ENCODE measurements around the gene NOTUM.
"Not testable (repeated sequence)": the region's sequence is repeated elsewhere in the genome, so short reads cannot be mapped to it uniquely, and the experiment has no call there.

Gene NOTUM

DNA sequence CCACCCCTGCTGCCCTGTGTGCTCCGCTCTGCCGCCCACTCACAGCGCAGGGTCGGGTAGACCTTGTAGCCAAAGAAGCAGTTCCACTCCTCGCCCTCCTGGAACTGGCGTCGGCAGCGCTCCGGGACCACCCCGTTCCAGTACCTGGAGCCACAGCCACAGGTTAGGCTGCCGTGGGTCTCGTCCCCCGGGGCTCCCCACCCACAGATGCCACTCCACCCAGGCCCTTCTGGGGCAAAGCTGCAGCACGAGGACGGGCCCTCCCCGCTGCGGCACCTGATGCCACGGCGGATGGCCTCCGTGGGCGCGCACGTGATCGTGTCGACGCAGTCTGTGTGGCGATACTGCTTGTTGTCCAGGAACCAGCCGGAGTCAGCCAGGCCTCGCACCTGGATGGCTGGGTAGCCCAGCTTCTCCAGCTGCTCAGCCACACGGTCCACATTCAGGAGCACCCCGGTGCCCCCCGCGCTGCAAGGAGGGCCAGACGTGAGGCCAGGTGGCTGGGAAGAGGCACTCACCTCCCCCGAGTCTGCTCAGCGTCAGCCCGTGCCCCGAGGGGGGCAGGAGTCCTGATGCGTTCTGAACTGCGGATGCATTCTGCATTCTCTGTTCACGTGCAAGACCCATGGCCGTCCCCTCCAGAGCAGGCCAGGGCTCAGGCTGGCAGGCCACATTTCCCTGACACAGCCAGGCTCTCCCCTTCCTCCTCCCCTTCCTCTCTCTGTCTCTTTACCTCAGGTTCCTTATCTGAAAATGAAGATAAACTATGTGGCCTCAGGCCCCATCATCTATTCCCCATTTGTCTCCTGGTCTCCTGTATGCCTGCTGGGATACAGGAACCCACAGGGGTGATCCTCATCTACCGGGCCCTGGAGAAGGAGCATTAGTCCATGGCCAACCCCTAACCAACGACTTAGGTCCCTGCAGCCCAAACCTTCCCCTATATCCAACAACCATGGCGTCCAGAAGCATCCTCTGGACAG is 4.1 kb downstream of the NOTUM start:
- DNase-seq: no peak

DNA sequence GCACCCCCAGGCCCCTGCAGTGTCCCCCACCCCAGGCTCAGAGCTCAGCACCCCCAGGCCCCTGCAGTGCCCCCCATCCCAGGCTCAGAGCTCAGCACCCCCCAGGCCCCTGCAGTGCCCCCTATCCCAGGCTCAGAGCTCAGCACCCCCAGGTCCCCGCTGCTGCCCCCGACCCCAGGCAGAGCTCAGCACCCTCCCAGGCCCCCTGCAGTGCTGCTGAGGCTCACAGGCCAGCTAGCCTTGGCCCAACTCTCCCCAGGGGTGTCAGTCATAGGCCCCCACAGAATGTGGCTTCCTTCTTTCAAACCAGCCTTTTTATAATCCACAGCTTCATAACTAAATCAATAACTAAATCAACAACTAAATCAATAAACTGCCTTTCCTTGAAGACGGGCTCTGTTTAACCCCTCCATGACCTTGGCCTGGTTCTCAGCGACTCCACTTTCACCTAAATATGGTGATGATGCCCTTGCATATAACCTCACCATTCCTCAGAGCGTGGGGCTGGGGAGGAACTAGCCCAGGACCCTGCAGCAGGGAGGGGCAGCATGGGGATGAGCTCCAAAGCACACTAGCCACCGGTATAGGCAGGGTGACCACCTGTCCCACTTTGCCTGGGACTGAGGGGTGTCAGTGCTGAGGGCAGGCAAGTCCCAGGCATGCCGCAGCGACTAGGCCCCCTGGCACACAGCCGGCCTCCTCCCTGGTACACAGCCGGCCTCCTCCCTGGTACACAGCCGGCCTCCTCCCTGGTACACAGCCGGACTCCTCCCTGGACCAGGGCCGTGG is 5.0 kb downstream of the NOTUM start:
- DNase-seq: no peak

DNA sequence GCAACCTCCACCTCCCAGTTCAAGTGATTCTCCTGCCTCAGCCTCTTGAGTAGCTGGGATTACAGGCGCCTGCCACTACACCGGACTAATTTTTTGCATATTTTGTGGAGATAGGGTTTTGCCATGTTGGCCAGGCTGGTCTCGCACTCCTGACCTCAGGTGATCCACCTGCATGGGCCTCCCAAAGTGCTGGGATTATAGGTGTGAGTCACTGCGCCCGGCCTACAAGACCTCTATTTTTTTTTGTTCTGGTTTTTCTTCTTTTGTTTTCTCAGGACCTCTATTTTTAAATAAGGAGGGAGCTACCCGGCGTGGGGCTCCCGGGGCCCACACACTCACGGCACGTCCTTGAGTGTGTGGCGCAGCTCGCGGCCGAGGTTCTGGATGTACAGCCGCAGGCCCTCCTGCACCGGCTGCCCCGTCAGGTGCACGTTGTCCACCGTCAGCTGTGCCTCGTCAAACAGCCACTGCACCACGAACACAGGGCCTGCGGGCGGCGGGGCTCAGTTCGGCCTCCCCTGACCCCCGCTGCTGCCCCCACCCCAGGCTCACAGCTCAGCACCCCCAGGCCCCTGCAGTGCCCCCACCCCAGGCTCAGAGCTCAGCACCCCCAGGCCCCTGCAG is 5.8 kb downstream of the NOTUM start:
- no peak for DNase-seq

DNA sequence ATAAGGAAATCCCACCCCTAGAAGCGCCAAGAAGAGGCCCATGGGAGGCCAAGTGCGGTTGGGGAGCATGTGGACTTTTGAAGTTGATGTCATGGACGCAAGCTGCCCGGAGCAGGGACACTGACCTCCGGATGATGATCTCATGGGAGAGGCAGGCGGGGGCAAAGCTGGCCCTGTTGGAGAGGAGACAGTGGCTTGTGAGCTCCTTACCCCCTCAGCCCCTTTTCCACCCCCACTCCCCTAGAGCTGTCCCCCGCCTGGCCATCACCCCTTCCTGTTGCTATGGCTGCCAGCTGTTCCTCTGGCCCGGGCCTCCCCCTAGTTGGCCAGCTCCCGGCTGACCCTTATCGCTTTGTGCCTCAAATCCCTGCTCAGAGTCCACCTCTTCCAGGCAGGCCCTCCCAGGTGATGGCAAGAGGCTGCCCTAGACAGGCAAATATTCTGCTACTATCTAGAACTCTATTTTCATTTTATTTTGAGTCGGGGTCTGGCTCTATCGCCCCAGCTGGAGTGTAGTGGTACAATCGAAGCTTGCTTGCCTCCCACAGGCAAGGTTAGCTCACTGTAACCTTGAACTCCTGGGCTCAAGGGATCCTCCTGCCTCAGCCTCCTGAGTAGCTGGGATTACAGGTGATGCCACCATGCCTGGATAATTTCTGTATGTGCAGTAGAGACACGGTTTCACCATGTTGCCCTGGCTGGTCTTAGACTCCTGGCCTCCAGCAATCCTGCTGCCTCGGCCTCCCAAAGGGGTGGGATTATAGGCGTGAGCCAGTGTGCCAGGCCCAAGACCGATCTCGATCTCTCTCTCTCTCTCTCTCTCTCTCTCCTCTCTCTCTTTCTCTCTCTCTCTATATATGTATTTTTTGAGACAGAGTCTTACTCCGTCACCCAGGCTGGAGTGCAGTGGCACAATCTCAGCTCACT is 6.6 kb downstream of the NOTUM start:
- no peak for DNase-seq

DNA sequence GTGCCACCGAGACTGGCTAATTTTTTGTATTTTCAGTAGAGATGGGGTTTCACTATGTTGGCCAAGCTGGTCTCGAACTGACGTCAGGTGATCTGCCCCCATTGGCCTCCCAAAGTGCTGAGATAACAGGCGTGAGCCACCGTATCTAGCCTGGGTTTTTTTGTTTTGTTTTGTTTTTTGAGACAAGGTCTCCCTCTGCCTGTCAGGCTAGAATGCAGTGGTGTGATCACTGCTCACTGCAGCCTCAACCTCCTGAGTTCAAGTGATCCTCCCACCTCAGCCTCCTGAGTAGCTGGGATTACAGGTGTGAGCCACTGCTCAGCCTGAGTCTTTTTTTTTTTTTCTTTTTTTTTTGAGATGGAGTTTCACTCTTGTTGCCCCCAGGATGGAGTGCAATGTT is 7.5 kb downstream of the NOTUM start:
- not testable (repeated sequence) for DNase-seq

DNA sequence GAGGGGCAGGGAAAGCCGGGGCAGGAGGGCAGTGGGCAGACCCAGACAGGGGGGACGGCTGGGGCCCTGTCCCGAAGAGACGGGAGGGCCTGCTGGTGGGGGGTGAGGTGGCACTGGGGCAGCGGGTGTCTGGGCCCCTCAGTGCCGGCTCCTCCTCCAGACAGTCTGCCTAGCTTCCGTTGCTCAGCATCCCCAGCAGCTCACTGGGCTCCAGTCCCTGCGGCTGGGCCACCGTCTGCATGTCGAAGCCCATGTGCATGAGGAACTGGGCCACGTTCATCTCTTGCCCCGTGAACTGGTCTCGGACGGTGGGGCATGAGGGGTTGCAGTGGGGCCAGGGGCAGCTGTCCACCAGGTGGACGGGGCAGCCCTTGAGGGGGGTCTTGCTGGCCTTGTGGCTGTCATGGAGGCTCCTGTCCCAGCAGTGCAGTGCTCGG is 8.2 kb downstream of the NOTUM start:
- no peak for DNase-seq

DNA sequence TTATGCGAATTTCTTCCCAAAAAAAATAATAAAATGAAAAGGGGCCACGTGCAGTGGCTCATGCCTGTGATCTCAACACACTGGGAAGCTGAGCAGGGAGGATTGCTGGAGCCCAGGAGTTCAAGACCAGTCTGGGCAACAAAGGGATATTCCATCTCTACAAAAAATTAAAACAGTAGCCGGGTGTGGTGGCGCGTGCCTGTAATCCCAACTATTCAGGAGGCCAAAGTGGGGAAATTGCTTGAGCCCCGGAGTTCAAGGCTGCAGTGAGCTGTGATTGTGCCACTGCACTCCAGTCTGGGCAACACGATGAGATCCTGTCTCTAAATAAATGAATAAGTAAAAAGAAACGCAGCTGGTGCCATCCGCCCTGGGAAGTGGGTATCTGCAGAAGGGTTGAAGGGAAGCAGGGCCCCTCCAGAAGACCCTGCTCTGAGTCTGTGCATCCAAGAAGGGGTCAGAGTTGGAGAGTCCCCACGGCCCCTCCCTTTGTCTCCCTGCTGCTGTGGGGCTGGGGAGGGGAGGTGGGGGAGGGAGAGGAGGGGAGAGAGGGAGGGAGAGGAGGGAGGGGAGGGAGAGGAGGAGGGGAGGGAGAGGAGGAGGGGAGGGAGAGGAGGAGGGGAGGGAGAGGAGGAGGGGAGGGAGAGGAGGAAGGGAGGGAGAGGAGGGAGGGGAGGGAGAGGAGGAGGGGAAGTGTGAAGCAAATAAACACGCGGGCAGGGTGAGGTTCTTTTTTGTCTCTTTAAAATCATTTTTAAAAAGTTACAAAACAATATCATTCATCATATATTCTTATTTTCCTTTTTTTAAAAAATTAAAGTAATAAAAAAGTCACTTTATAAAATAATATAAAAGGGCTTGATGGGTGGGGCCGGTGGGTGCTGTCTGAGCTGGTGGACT is 9.0 kb downstream of the NOTUM start:
- no peak for DNase-seq

DNA sequence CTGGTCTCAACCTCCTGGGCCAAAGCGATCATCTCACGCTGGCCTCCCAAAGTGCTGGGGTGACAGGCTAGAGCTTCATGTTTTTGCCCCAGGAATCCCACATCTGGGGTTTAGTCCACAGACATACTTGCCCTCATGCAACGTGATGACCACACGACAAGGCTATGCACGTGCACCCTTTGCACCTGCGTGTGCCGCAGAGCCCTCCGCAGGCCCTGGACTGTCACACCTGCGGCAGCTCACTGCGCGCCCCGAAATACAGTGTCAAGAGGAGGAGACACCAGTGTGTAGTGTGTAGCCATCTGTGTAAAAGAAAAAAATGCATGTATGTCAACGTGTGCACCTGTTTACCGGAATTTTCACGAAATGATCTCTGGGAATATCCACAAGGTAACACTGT is 10.5 kb downstream of the NOTUM start:
- no peak for DNase-seq

DNA sequence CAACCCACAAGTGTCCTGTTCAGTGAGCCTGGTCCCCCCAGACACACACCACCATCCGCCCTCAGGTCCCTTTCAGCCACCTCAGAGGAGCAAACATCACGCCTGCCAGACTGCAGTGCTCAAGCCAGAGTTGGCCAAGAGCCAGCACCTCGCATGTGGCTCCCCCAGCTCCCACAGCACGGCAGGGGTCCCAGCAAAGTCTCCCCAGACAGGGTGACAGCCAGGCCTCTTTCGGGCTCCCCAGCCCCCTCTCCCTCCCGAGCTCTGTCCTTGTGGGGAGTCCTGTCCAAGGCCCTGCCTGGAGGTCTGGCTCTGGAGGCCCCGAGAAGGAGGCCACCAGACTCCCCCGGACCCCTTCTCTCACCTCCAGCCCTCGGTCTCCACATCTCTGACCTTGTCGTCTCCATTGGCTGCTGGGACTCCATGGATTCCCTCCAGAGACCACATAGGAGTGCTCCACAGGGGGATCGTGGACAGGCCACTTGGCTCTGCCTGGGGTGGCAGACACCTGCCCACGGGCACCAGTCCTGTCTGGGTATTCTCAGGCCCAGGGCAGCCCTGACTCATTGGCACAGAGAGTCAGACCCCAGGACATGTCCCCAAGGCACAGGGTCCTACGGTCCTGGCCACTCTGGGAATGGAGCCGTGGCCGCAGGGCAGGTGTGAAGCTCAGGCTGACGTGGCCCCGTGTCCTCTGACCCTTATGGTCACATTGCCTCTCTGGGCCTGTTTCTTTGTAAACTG is 12.2 kb downstream of the NOTUM start:
- DNase-seq: no peak

DNA sequence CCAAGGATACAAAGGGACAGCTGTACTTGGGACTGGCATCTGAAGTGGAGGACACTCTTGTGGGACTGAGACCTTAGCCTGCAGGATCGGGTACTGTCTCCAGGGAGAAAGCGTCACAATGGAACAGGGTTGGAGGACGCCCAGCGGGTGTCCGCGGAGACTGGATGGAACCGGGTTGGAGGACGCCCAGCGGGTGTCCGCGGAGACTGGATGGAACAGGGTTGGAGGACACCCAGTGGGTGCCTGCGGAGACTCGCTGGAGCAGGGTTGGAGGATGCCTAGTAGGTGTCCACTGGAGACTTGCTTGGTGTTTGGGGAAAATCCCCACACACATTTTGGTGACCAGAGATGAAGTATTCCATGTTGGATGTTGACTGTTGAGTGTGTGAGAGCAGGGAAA is 13.8 kb downstream of the NOTUM start, which contains the start of gene MYADML2:
Gene MYADML2, minus strand, starts transcription at position 45 of the 400 bp plus-strand sequence. CDS start 5,492 bp downstream, outside the sequence.
- no peak for DNase-seq

DNA sequence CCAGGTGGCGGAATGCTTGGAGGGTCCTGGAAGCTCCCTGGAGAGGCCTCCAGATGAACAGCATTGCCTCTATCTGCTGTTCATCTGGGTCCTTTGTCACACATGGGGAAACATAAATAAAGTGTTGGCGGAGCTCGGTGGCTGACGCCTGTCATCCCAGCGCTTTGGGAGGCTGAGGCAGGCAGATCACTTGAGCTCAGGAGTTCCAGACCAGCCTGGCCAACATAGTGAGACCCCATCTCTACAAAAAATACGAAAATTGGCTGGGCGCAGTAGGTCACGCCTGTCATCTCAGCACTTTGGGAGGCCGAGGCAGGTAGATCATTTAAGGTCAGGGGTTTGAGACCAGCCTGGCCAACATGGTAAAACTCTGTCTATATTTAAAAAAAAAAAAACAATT is 16.1 kb downstream of the NOTUM start:
- DNase-seq: no peak

DNA sequence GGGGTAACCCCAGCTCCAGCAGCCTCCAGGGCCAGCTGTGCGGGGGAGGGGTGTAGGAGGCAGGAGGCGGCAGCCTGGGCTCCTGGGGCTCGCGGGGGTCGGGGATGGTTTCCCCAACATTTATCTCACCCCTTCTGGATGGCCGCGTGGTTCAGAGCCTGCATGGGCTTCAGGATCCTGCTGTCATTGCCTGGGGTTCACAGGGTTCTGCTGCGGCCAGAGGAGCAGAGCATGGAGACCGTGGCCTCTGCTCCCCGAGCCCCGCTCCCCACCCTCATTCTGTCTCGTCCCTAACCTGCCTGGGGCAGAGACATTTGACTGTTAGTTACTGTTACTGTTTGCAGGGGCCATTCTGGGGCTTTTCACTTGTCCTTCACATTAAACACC is 18.8 kb downstream of the NOTUM start:
- DNase-seq: no peak

DNA sequence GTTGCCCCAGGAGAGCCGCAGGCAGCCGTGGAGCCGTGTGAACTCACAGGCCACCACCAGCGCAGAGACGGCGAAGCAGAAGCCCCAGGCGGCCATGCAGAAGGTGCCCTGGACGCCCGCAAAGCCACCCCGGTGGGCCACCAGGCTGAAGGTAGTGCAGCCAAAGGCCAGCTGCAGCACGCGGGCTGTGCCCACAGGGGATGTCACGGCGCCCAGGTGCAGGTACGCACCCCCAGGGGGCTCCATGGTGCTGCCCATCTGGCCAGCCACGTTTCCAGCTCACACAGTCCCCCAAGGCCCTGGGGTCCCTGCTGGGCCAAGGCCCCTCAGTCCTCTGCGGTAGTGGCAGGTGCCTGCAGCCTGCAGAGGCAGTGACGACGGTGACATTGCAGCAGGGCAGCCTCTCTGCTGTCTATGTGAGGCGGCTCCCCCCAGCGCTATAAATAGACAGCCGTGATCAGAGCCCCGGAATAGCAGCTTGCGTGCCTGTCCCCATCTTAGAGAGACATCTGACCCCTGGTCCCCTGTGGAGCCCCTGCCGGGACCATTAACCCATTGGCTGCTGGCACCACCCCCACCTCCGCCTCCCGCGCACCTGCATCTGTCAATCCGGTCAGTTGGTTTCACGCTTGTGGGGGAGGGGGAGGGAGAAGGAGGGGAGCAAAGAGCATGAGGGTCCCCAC is 19.4 kb downstream of the NOTUM start:
- DNase-seq: no peak

DNA sequence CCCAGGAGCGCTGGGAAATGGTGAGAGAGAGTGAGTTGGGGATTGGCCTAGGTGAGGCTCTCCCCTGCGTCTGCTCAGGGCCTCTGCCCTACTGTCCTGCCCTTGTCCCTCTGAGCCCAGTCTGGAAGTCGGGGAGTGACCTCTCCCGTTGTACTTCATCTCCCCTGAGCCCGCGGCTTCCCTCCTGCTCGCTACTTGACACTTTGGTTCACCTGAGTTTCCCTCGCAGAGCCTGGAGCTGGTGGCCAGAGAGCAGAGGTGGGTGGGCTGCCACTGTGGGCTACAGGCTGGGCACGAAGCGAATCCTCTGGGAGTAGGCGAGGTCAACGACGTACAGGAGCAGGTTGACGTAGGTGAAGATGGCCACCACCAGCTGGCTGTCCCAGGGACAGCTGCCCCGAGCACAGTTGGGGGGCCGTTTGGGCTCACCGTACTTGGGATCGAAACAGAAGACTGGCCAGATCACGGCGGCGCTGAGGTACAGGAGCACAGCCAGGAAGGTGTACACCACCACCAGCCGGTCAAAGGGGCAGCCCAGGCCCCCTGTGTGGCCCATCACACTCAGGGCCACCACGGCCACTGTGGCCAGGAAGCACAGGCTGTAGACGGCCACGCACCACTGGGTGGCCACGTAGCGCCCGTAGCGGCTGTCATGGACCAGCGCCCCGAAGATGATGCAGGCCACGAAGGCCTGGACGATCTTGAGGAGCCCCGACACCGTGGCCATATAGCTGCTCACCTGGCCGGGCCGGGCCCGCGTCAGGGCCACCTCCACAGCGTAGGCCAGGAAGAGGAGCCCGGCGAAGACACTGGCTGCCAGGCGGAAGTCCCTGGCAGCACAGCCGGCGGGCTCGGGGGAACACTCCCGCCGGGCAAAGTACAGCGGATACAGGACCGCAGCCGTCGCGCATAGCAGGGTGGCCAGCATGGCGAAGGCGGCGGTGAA is 20.2 kb downstream of the NOTUM start:
- no peak for DNase-seq

DNA sequence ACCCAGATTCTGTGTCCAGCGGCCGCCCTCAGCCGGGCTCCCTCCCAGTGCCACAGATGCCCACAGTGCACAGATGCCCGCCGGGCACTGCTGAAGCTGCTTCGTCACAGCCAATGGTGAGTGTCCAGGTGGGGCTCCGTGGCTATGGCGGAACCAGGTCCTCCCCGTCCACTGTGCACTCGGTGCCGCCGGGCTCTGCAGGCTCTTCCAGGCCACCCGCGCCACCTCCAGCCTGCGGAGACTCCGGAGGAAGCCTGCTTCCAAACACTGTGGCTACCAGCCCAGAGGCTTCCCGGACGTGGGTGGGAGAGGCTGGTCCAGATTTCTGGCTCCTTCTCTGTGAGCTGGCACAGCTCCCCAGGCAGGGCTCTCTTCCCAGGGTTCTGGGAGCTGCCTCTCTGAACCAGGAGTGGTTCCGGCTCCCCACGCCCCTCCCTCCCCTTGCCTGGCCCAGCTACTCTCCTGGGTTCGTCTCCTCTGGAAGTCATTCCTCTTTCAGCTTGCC is 21.1 kb downstream of the NOTUM start:
- DNase-seq: no peak

DNA sequence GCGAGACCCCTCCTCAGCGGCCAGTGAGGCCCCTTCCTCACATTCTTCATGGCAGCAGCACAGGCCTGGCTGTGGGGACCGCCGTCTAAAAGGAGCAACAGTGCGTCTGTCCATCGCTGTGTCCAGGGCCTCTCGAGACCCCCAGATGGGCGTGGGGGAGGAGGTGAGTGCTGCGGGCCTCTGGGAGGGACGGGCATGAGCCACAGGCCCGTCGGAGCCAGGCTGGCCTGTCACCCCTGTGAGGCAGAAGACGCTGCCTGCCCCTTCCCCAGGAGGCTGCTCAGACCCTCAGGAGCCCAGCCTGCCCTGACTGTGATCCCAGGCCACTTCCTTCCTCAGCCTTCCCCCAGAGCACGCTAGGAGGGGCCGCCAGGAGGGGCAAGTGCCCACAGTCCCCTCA is 21.8 kb downstream of the NOTUM start:
- no peak for DNase-seq

DNA sequence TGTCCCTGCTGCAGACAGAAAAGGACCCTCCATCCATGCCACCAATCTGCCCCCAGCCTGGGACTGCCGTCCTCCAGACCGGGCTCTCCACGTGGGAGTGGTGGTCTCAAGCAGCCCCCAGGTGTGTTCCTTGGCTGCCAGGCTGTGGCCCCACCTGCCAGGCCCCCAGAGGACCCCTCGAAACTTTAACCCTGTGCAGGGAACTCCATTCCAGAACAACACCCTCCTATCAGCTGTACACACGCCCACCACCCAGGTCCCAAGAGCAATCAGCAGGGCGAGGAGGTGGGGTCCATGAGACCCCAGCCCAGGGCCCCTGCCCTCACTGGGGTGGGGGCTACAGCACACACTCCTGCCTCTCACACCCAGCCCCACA is 25.3 kb downstream of the NOTUM start:
- DNase-seq: no peak

Measured in cortex of kidney (tissue), 1 donor.